ENCODE measurements around the gene TCF7L1. TPM values are rescaled to one million over a fixed set of nuclear protein-coding genes. Genes with fewer than 3 reads are reported as not detected.

The TCF7L1 gene
- total and polyA plus RNA-seq, 2 of the 13 experiments (the other 11 are each of a cell fraction or from before 2014, with no cell fraction given), result 0.04 to 0.15 TPM

GRCh38 chr2:85323351-85323987, 190.3 kb downstream of the TCF7L1 start (continued):
- no peak for TF ChIP-seq TCF12 (IDR thresholded peaks at IDR 0.05)
- no peak for TF ChIP-seq TCF12 (CRISPR knock-in tag; IDR thresholded peaks at IDR 0.05)
- TF ChIP-seq RFXAP (CRISPR knock-in tag; IDR thresholded peaks at IDR 0.05; ENCODE audit: borderline replicate concordance), result no peak
- TF ChIP-seq BORCS8-MEF2B (CRISPR knock-in tag; IDR thresholded peaks at IDR 0.05), result no peak
- TF ChIP-seq ATF7 (IDR thresholded peaks at IDR 0.05), result no peak
- TF ChIP-seq ATF7 (CRISPR knock-in tag; IDR thresholded peaks at IDR 0.05), result no peak
- no peak for TF ChIP-seq ELF3 (CRISPR knock-in tag; IDR thresholded peaks at IDR 0.05)
- TF ChIP-seq SP140L (CRISPR knock-in tag; IDR thresholded peaks at IDR 0.05; ENCODE audit: borderline replicate concordance), result no peak
- TF ChIP-seq RFX5 (IDR thresholded peaks at IDR 0.05; ENCODE audit: low read depth, low read length), result peak; percentile 61; the same call in 1 of the 2 replicates
- no peak for TF ChIP-seq FOXP1 (IDR thresholded peaks at IDR 0.05)
- no peak for TF ChIP-seq FOXP1 (CRISPR knock-in tag; IDR thresholded peaks at IDR 0.05)
- TF ChIP-seq SIX1 (CRISPR knock-in tag; IDR thresholded peaks at IDR 0.05; ENCODE audit: borderline replicate concordance), result no peak
- TF ChIP-seq ZNF501 (CRISPR knock-in tag; IDR thresholded peaks at IDR 0.05), result peak; percentile 48; the same call in 1 of the 2 replicates
- no peak for TF ChIP-seq RBM22 (optimal IDR thresholded peaks at IDR 0.05; ENCODE audit: low read length)
- TF ChIP-seq ZNF557 (CRISPR knock-in tag; IDR thresholded peaks at IDR 0.05), result no peak
- no peak for TF ChIP-seq IKZF1 (IDR thresholded peaks at IDR 0.05)
- no peak for TF ChIP-seq EED (CRISPR knock-in tag; IDR thresholded peaks at IDR 0.05)
- peak in 1 of 2 experiments; percentile 21; a peak in 1 of 4 replicates for TF ChIP-seq POLR2A (IDR thresholded peaks at IDR 0.05; ENCODE audit: insufficient read depth in 1 of 2, low read depth in 2 of 2, low read length in 2 of 2)
- no peak for TF ChIP-seq ZNF546 (CRISPR knock-in tag; conservative IDR thresholded peaks at IDR 0.05)
- no peak for TF ChIP-seq ZBTB20 (CRISPR knock-in tag; IDR thresholded peaks at IDR 0.05; ENCODE audit: borderline replicate concordance, low read depth)
- TF ChIP-seq ZNF841 (CRISPR knock-in tag; IDR thresholded peaks at IDR 0.05; ENCODE audit: borderline replicate concordance), result no peak
- no peak for TF ChIP-seq ZNF292 (CRISPR knock-in tag; IDR thresholded peaks at IDR 0.05; ENCODE audit: borderline replicate concordance, low read depth)
- TF ChIP-seq SMAD9 (CRISPR knock-in tag; IDR thresholded peaks at IDR 0.05), result no peak
- TF ChIP-seq PCBP1 (IDR thresholded peaks at IDR 0.05; ENCODE audit: borderline replicate concordance, low read depth, low read length), result no peak
- no peak for TF ChIP-seq ZNF12 (CRISPR knock-in tag; IDR thresholded peaks at IDR 0.05)
- no peak for TF ChIP-seq CHCHD3 (CRISPR knock-in tag; IDR thresholded peaks at IDR 0.05)
- TF ChIP-seq ZNF678 (CRISPR knock-in tag; IDR thresholded peaks at IDR 0.05), result no peak
- TF ChIP-seq NAIF1 (CRISPR knock-in tag; IDR thresholded peaks at IDR 0.05; ENCODE audit: borderline replicate concordance), result no peak
- TF ChIP-seq ZNF75D (CRISPR knock-in tag; IDR thresholded peaks at IDR 0.05; ENCODE audit: borderline replicate concordance), result no peak
- TF ChIP-seq ZSCAN5A (CRISPR knock-in tag; IDR thresholded peaks at IDR 0.05; ENCODE audit: borderline replicate concordance), result no peak
- TF ChIP-seq NPAS2 (CRISPR knock-in tag; IDR thresholded peaks at IDR 0.05; ENCODE audit: borderline replicate concordance), result 0 out of 2 replicates have a peak, but pooled peaks have one; percentile 68
- TF ChIP-seq DBP (CRISPR knock-in tag; IDR thresholded peaks at IDR 0.05; ENCODE audit: not compliant biosample characterization), result no peak
- no peak for TF ChIP-seq NR2C2 (CRISPR knock-in tag; IDR thresholded peaks at IDR 0.05; ENCODE audit: borderline replicate concordance)
- TF ChIP-seq SAFB2 (CRISPR knock-in tag; IDR thresholded peaks at IDR 0.05; ENCODE audit: borderline replicate concordance, low read depth), result 0 out of 2 replicates have a peak, but pooled peaks have one; percentile 25

Data from HepG2 (cell line).